HepG2 (cell line): ENCODE results near the gene KIAA0319L. TPM values are rescaled to one million over a fixed set of nuclear protein-coding genes. Genes with fewer than 3 reads are reported as not detected.

ENCODE experiments used
- ATF4 ChIP-seq, 2 experiments: fragments of 450-650 bp in 1 of 2; sonication (generic) in 1 of 2; formaldehyde crosslinking; IDR thresholded peaks; 2 replicates each; pipeline versions ENCODE4 v1.5.0 to v1.8.0; 2020 to 2022; ENCODE audit warnings: mild to moderate bottlenecking in 1 of 2, missing genetic modification reagents in 1 of 2
- FOXC1 ChIP-seq: sonication (generic); formaldehyde crosslinking; IDR thresholded peaks from 2 replicates; pipeline ENCODE4 v1.8.0; 2022; ENCODE audit warnings: mild to moderate bottlenecking, missing genetic modification reagents, borderline replicate concordance
- HOXD1 ChIP-seq: sonication (generic); formaldehyde crosslinking; IDR thresholded peaks from 2 replicates; pipeline ENCODE4 v1.5.0; 2020; ENCODE audit warnings: missing genetic modification reagents
- ISX ChIP-seq: sonication (generic); formaldehyde crosslinking; conservative IDR thresholded peaks from 2 replicates; pipeline ENCODE4 v1.5.0; 2020; ENCODE audit warnings: missing genetic modification reagents
- KAT2B ChIP-seq: fragments of 150-350 bp; IDR thresholded peaks from 2 replicates; pipeline ENCODE4 v1.6.1; 2014; ENCODE audit warnings: low read depth, low read length, borderline replicate concordance
- MTF2 ChIP-seq: sonication (generic); formaldehyde crosslinking; IDR thresholded peaks from 2 replicates; pipeline ENCODE4 v1.5.0; 2020; ENCODE audit warnings: missing genetic modification reagents, borderline replicate concordance
- PAF1 ChIP-seq: IDR thresholded peaks from 2 replicates; pipeline ENCODE4 v1.6.1; 2016; ENCODE audit warnings: missing genetic modification reagents, missing compliant biosample characterization
- PBX2 ChIP-seq: IDR thresholded peaks from 2 replicates; pipeline ENCODE4 v1.6.1; 2016; ENCODE audit warnings: control low read depth
- SOX6 ChIP-seq, 2 experiments: fragments of 450-650 bp in 1 of 2; sonication (generic) in 1 of 2; formaldehyde crosslinking in 1 of 2; IDR thresholded peaks; 2 replicates each; pipeline versions ENCODE4 v1.4.0 to v1.6.1; 2017 to 2020; ENCODE audit warnings: antibody characterized with exemption in 1 of 2, mild to moderate bottlenecking in 1 of 2, missing genetic modification reagents in 1 of 2
- ZNF256 ChIP-seq: sonication (generic); formaldehyde crosslinking; conservative IDR thresholded peaks from 2 replicates; pipeline ENCODE4 v1.4.0; 2020; ENCODE audit warnings: missing genetic modification reagents
- ZNF430 ChIP-seq: sonication (generic); formaldehyde crosslinking; IDR thresholded peaks from 2 replicates; pipeline ENCODE4 v1.9.0; 2021; ENCODE audit warnings: mild to moderate bottlenecking, missing genetic modification reagents
- ZNF564 ChIP-seq: sonication (generic); formaldehyde crosslinking; IDR thresholded peaks from 2 replicates; pipeline ENCODE4 v1.8.1; 2023; ENCODE audit warnings: mild to moderate bottlenecking, missing genetic modification reagents
- ZNF567 ChIP-seq: sonication (generic); formaldehyde crosslinking; IDR thresholded peaks from 2 replicates; pipeline ENCODE4 v1.8.1; 2023; ENCODE audit warnings: mild to moderate bottlenecking, missing genetic modification reagents, borderline replicate concordance
- ZNF704 ChIP-seq: sonication (generic); formaldehyde crosslinking; IDR thresholded peaks from 2 replicates; pipeline ENCODE4 v1.8.1; 2023; ENCODE audit warnings: mild to moderate bottlenecking, inconsistent platforms, moderate library complexity, missing genetic modification reagents, borderline replicate concordance
- ZNF766 ChIP-seq: sonication (generic); formaldehyde crosslinking; IDR thresholded peaks from 2 replicates; pipeline ENCODE4 v1.5.0; 2020; ENCODE audit warnings: missing genetic modification reagents, borderline replicate concordance
- polyA plus RNA-seq, 8 experiments: library from polyadenylated mRNA; depleted of rRNA in 3 of 8; stranded (reverse) in 7 of 8; unstranded in 1 of 8; fragments of >200 nt; fragmentation: Illumina TruSeq in 4 of 8; extraction: Trizol in 4 of 8; gene quantifications; 2 replicates each; pipeline versions ENCODE4 v1.2.1 to v1.2.3, GENCODE V29; 2011 to 2016; ENCODE audit warnings: low read depth in 4 of 8, missing spikeins in 1 of 8, mixed read lengths in 1 of 8; ENCODE audit not compliant: insufficient read depth in 1 of 8
- total RNA-seq, 5 experiments: library from RNA; depleted of rRNA; stranded (reverse); fragments of >200 nt; fragmentation: Illumina TruSeq; extraction: Trizol; gene quantifications; 2 replicates each; pipeline ENCODE4 v1.2.3, GENCODE V29; 2016; ENCODE audit warnings: low read depth in 1 of 5
- TF ChIP-seq, protein P1 (sequence below): sonication (generic); formaldehyde crosslinking; IDR thresholded peaks from 2 replicates; pipeline ENCODE4 v1.9.0; 2021; ENCODE audit warnings: missing genetic modification reagents, borderline replicate concordance
- TF ChIP-seq, protein P2 (sequence below): sonication (generic); formaldehyde crosslinking; IDR thresholded peaks from 2 replicates; pipeline ENCODE4 v1.4.0; 2020; ENCODE audit warnings: missing genetic modification reagents

The KIAA0319L gene
- total and polyA plus RNA-seq, 2 of the 13 experiments (the other 11 are each of a cell fraction or from before 2014, with no cell fraction given): 33.4 to 82.6 TPM

DNA sequence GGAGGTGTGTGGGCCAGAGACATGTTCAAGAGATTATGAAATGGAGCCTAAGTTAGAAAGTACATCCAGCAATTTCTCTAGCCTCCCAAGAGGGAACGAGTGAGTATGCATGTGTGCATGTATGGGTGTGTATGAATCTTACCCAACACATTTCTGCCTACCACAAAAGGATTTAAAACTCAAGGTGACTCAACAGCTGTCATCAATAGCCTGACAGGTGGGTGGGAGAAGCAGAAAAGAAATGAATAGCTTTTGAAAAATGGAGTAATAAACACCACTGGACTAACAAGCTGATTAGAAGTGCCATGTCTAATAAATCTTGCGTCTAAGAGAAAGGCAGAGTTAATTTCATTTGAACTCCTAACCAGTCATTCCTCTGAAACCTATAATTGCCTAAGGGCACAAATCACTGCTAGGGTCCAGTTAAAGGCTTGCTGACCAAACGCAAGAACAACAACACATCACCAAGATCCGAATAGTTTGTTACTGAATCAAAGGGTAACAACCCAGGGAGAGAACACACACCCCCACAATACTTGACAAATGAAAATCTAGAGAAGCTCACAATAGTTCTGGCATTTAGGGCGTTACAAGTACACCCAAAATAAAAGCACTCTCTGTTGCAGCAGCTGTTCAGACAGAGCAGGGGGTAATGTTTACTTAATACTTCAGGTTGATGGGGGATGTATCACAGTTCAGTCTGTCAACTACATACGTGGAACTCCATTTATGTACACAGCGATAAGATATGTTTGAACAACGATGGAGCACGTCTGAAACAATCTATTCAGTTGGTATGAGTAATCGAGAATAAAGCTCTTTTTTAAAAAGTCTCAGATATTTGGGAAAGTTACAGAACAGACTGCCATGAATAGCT is 1.4 kb downstream of the KIAA0319L start (continued):
- TF ChIP-seq, protein P1, sequence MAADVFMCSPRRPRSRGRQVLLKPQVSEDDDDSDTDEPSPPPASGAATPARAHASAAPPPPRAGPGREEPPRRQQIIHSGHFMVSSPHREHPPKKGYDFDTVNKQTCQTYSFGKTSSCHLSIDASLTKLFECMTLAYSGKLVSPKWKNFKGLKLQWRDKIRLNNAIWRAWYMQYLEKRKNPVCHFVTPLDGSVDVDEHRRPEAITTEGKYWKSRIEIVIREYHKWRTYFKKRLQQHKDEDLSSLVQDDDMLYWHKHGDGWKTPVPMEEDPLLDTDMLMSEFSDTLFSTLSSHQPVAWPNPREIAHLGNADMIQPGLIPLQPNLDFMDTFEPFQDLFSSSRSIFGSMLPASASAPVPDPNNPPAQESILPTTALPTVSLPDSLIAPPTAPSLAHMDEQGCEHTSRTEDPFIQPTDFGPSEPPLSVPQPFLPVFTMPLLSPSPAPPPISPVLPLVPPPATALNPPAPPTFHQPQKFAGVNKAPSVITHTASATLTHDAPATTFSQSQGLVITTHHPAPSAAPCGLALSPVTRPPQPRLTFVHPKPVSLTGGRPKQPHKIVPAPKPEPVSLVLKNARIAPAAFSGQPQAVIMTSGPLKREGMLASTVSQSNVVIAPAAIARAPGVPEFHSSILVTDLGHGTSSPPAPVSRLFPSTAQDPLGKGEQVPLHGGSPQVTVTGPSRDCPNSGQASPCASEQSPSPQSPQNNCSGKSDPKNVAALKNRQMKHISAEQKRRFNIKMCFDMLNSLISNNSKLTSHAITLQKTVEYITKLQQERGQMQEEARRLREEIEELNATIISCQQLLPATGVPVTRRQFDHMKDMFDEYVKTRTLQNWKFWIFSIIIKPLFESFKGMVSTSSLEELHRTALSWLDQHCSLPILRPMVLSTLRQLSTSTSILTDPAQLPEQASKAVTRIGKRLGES (CRISPR knock-in tag): no peak
- TF ChIP-seq ZNF704 (CRISPR knock-in tag): no peak
- no peak for TF ChIP-seq ZNF430
- no peak for TF ChIP-seq FOXC1 (CRISPR knock-in tag)
- TF ChIP-seq MTF2 (CRISPR knock-in tag): no peak
- TF ChIP-seq HOXD1 (CRISPR knock-in tag): no peak
- TF ChIP-seq, protein P2, sequence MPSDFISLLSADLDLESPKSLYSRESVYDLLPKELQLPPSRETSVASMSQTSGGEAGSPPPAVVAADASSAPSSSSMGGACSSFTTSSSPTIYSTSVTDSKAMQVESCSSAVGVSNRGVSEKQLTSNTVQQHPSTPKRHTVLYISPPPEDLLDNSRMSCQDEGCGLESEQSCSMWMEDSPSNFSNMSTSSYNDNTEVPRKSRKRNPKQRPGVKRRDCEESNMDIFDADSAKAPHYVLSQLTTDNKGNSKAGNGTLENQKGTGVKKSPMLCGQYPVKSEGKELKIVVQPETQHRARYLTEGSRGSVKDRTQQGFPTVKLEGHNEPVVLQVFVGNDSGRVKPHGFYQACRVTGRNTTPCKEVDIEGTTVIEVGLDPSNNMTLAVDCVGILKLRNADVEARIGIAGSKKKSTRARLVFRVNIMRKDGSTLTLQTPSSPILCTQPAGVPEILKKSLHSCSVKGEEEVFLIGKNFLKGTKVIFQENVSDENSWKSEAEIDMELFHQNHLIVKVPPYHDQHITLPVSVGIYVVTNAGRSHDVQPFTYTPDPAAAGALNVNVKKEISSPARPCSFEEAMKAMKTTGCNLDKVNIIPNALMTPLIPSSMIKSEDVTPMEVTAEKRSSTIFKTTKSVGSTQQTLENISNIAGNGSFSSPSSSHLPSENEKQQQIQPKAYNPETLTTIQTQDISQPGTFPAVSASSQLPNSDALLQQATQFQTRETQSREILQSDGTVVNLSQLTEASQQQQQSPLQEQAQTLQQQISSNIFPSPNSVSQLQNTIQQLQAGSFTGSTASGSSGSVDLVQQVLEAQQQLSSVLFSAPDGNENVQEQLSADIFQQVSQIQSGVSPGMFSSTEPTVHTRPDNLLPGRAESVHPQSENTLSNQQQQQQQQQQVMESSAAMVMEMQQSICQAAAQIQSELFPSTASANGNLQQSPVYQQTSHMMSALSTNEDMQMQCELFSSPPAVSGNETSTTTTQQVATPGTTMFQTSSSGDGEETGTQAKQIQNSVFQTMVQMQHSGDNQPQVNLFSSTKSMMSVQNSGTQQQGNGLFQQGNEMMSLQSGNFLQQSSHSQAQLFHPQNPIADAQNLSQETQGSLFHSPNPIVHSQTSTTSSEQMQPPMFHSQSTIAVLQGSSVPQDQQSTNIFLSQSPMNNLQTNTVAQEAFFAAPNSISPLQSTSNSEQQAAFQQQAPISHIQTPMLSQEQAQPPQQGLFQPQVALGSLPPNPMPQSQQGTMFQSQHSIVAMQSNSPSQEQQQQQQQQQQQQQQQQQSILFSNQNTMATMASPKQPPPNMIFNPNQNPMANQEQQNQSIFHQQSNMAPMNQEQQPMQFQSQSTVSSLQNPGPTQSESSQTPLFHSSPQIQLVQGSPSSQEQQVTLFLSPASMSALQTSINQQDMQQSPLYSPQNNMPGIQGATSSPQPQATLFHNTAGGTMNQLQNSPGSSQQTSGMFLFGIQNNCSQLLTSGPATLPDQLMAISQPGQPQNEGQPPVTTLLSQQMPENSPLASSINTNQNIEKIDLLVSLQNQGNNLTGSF (CRISPR knock-in tag): no peak
- TF ChIP-seq SOX6 (IDR thresholded peaks at IDR 0.05): no peak
- peak; percentile 90 for TF ChIP-seq SOX6 (CRISPR knock-in tag; IDR thresholded peaks at IDR 0.05)
- no peak for TF ChIP-seq ZNF564
- TF ChIP-seq PBX2 (CRISPR knock-in tag): no peak
- no peak for TF ChIP-seq ZNF766 (CRISPR knock-in tag)
- no peak for TF ChIP-seq ZNF256 (CRISPR knock-in tag)
- no peak for TF ChIP-seq PAF1 (CRISPR knock-in tag)
- no peak for TF ChIP-seq ZNF567 (CRISPR knock-in tag)
- no peak for TF ChIP-seq ISX (CRISPR knock-in tag)
- no peak for TF ChIP-seq KAT2B
- peak in 1 of 2 experiments; percentile 72; a peak in 2 of 4 replicates for TF ChIP-seq ATF4 (CRISPR knock-in tag; IDR thresholded peaks at IDR 0.05)
